Measurements from ENCODE around the gene RAMACL. TPM values are rescaled to one million over a fixed set of nuclear protein-coding genes. Genes with fewer than 3 reads are reported as not detected.

The RAMACL gene
- total RNA-seq, 1 donor from 2014 or later: 0.85 TPM

DNA sequence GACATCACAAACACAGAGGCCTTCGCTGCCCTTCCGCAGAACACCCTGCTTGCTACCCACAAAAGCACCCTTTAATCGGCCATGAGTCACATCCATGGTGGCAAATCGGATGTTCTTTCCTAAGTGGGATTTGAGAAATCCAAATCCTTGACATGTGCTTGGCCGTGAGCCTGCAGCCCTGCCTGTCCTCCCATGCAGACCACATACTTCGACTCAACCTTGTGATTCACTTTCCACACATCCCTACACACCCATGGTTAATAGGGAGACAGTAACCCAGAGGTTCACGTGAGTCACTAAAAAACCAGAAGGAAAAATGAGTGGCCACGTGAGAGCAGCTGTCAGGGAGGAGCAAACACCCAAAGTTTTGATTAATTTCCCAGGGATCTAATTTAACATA is 19.4 kb downstream of the RAMACL start:
- peaks cover 5% of the 10 kb centered on the region for H3K36me3 Mint-ChIP-seq
- H3K9me3 Mint-ChIP-seq: no peaks in the 10 kb centered on the region
- no peaks in the 10 kb centered on the region for H3K27me3 Mint-ChIP-seq
- no peak overlapping the region for H3K27ac Mint-ChIP-seq
- no peak overlapping the region for H3K4me3 Mint-ChIP-seq
- H3K4me1 Mint-ChIP-seq (ENCODE audit: unreplicated experiment): peaks cover 12% of the 10 kb centered on the region
- DNase-seq (ENCODE audit: extremely low spot score, unreplicated experiment): no peak
- TF ChIP-seq, protein P1, sequence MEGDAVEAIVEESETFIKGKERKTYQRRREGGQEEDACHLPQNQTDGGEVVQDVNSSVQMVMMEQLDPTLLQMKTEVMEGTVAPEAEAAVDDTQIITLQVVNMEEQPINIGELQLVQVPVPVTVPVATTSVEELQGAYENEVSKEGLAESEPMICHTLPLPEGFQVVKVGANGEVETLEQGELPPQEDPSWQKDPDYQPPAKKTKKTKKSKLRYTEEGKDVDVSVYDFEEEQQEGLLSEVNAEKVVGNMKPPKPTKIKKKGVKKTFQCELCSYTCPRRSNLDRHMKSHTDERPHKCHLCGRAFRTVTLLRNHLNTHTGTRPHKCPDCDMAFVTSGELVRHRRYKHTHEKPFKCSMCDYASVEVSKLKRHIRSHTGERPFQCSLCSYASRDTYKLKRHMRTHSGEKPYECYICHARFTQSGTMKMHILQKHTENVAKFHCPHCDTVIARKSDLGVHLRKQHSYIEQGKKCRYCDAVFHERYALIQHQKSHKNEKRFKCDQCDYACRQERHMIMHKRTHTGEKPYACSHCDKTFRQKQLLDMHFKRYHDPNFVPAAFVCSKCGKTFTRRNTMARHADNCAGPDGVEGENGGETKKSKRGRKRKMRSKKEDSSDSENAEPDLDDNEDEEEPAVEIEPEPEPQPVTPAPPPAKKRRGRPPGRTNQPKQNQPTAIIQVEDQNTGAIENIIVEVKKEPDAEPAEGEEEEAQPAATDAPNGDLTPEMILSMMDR (conservative IDR thresholded peaks at IDR 0.05): no peak

DNA sequence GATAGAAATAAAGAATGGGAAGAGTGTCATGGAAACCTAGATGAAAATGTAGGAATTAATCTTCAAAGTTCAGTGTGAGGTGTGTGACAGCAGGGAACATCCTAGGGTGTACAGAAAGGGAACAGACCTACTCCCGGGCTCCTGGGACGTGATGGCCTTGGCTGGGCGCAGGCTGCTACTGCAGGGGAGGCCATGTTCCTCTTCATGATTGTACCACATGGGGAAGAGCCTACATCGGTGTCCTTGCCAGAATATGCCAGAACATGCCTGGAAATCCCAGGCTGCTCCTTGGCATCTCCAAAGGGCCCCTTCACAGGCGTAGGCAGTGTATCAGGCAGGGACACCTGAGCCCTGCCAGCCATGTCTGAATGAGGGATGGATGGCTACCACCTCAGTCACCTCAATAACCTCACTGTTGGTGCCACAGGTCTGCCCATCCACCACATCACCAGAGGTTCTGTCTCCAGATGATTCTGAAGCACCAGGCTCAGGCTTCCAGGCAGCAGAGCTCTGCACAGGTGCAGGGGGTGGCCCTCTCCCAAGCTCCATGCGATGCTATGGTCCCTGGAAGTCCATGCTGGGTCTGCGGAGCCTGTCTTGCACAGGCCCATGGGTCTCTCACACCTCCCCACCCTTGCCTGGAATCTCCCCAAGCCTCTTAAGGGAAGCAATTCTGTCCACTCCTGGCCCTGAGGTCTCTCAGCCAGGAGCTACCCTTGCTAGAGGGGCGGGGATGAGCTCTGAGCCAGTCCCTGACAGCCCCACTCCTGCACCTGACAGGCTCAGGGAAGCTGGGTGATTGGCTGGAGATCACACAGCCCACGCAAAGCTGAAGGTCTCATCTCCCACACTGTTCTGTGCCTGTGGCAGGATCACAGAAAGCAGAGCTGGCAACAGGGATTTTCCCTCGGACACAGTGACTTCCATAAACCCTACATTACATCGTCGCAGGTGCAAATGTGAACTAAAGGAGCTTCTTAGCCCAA is 20.2 kb downstream of the RAMACL start:
- Mint-ChIP-seq H3K27ac (no peak overlapping the region), H3K4me1 (ENCODE audit: unreplicated experiment) (peaks cover 17% of the 10 kb centered on the region), H3K4me3 (no peak overlapping the region), H3K27me3 (no peaks in the 10 kb centered on the region), H3K9me3 (no peaks in the 10 kb centered on the region), H3K36me3 (peaks cover 5% of the 10 kb centered on the region)
- TF ChIP-seq, protein P1 (conservative IDR thresholded peaks at IDR 0.05): no peak
- DNase-seq (ENCODE audit: extremely low spot score, unreplicated experiment): no peak

- Mint-ChIP-seq H3K4me3 (no peak overlapping the region), H3K4me1 (ENCODE audit: unreplicated experiment) (peaks cover 17% of the 10 kb centered on the region), H3K27me3 (no peaks in the 10 kb centered on the region), H3K27ac (no peak overlapping the region), H3K9me3 (peaks cover 2% of the 10 kb centered on the region), H3K36me3 (peaks cover 6% of the 10 kb centered on the region)
- no peak for DNase-seq (ENCODE audit: extremely low spot score, unreplicated experiment)
- TF ChIP-seq, protein P1 (conservative IDR thresholded peaks at IDR 0.05): no peak
Observed at GRCh38 chr6:166565084-166565967, 21.2 kb downstream of the RAMACL start.

DNA sequence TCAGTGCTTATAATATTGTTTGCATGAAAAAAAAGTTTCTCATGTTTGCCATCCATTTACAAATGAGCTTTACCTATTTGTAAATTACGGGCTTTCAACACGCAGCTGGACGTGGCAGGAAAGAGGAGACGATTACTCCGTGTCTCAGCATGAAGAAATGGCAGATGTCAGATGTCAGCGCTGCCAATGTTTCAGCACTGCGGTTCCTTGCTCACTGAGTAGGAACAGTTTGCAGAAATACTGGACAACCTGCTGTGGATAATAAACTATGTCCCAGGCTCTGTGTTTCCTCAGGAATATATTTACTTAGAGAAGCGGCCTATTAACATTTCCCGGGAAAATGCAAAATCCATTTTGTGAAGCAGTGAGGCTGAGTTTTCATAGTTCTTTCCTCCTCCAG is 22.7 kb downstream of the RAMACL start:
- H3K27ac Mint-ChIP-seq: no peak overlapping the region
- peaks cover 17% of the 10 kb centered on the region for H3K4me1 Mint-ChIP-seq (ENCODE audit: unreplicated experiment)
- H3K27me3 Mint-ChIP-seq: no peaks in the 10 kb centered on the region
- TF ChIP-seq, protein P1 (conservative IDR thresholded peaks at IDR 0.05): no peak
- H3K4me3 Mint-ChIP-seq: no peak overlapping the region
- H3K9me3 Mint-ChIP-seq: peaks cover 9% of the 10 kb centered on the region
- H3K36me3 Mint-ChIP-seq: peaks cover 13% of the 10 kb centered on the region
- DNase-seq (ENCODE audit: extremely low spot score, unreplicated experiment): no peak

DNA sequence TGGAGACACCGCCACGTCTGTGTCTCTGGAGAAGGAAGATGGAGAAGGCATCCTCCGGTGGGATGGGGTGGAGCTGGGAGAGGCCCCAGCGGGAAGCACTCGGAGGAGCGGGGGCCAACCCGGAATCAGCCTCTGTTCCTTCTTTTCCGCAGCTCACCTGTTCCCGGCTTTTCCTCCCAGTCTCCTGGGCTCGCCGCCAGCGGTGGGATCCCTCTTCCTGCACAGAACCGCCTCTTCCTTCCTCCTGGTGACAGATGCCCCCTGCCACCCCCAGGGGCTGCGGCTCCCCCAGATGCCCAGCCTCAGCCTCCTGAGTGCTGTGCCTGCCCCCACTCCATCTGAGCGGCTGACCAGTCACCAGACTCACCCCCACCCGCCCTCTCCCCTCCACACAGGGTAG is 23.3 kb downstream of the RAMACL start:
- TF ChIP-seq, protein P1 (conservative IDR thresholded peaks at IDR 0.05): no peak
- Mint-ChIP-seq H3K36me3 (peaks cover 13% of the 10 kb centered on the region), H3K4me3 (no peak overlapping the region), H3K4me1 (ENCODE audit: unreplicated experiment) (peaks cover 17% of the 10 kb centered on the region), H3K27ac (no peak overlapping the region), H3K27me3 (no peaks in the 10 kb centered on the region), H3K9me3 (peaks cover 9% of the 10 kb centered on the region)
- DNase-seq (ENCODE audit: extremely low spot score, unreplicated experiment): no peak

Data from type B pancreatic cell (in vitro differentiated cells).